H1 (cell line): Measurements from ENCODE around the gene TET1. TPM values are rescaled to one million over a fixed set of nuclear protein-coding genes. Genes with fewer than 3 reads are reported as not detected.

Source experiments
- CHD7 ChIP-seq: fragments of 300-600 bp; sonication (generic); IDR thresholded peaks from 2 replicates; pipeline ENCODE4 v1.7.1; 2012; ENCODE audit warnings: low read length, moderate library complexity, mild to moderate bottlenecking, inconsistent platforms; ENCODE audit not compliant: insufficient replicate concordance
- CTCF ChIP-seq, 3 experiments: IDR thresholded peaks; 1 replicate in 2 of 3; 2 replicates in 1 of 3; pipeline versions ENCODE4 v1.5.1 to v1.6.1; 2011; ENCODE audit warnings: low read length in 3 of 3, mild to moderate bottlenecking in 3 of 3, inconsistent platforms in 2 of 3, low read depth in 1 of 3, moderate library complexity in 1 of 3; ENCODE audit not compliant: insufficient read depth in 1 of 3; ENCODE audit errors: control extremely low read depth in 1 of 3
- polyA plus RNA-seq, 7 experiments: library from polyadenylated mRNA; depleted of rRNA in 3 of 7; stranded (reverse) in 5 of 7; unstranded in 2 of 7; fragments of >200 nt in 5 of 7; fragments of 200-250 nt in 2 of 7; gene quantifications; 1 replicate in 5 of 7; 2 replicates in 1 of 7; 4 replicates in 1 of 7; pipeline versions ENCODE4 v1.2.1 to v1.2.3, GENCODE V29; 2011 to 2013; ENCODE audit warnings: missing spikeins in 2 of 7, mixed read lengths in 2 of 7
- total RNA-seq: library from RNA; stranded (reverse); fragmentation: NEBNext Ultra II Directional; extraction: Animal tissue kit (Norgen Biotek cat#: 25700); gene quantifications from 2 replicates; pipeline ENCODE4 v1.2.1, GENCODE V29; 2021

TET1 gene
- total and polyA plus RNA-seq, 2 of the 8 experiments (the other 6 are each of a cell fraction or from before 2014, with no cell fraction given): 15.2 to 69.3 TPM

GRCh38 chr10:68603766-68604165 lies 43.6 kb downstream of the TET1 start (continued):
- TF ChIP-seq CHD7 (no peak), CTCF (IDR thresholded peaks at IDR 0.05; ENCODE audit: control extremely low read depth in 1 of 3, insufficient read depth in 1 of 3, low read depth in 1 of 3, low read length in 3 of 3) (peak in 1 of 3 experiments; percentile 7; a peak in 1 of 4 replicates)
